GM23248 (cell line): Measurements from ENCODE around the gene ELF1. TPM values are rescaled to one million over a fixed set of nuclear protein-coding genes. Genes with fewer than 3 reads are reported as not detected.

Experiments
- DNase-seq: peaks from one replicate; pipeline ENCODE4 v3.0.0-alpha.2; 2015
- H2AFZ ChIP-seq: fragments of 200-600 bp; sonication (generic); 2 replicates; pipeline ENCODE4 v1.6.1; 2016; ENCODE audit warnings: antibody characterized with exemption
- H3F3A ChIP-seq: fragments of 200-600 bp; sonication (generic); 2 replicates; pipeline ENCODE4 v1.6.1; 2016; ENCODE audit warnings: mild to moderate bottlenecking, antibody characterized with exemption, mixed run types; ENCODE audit not compliant: insufficient read depth
- H3K27ac ChIP-seq: fragments of 200-600 bp; sonication (generic); 2 replicates; pipeline ENCODE4 v1.5.1; 2016; ENCODE audit warnings: mild to moderate bottlenecking
- H3K27me3 ChIP-seq: fragments of 200-600 bp; sonication (generic); replicated peaks from 2 replicates; pipeline ENCODE4 v1.6.1; 2016; ENCODE audit warnings: mild to moderate bottlenecking; ENCODE audit not compliant: insufficient read depth
- H3K36me3 ChIP-seq: fragments of 200-600 bp; sonication (generic); 2 replicates; pipeline ENCODE4 v1.6.1; 2016; ENCODE audit warnings: low read depth, mild to moderate bottlenecking
- H3K4me1 ChIP-seq: fragments of 200-600 bp; sonication (generic); 2 replicates; pipeline ENCODE4 v1.6.1; 2016; ENCODE audit warnings: mild to moderate bottlenecking; ENCODE audit not compliant: insufficient read depth
- H3K4me2 ChIP-seq: fragments of 200-600 bp; sonication (generic); one replicate; pipeline ENCODE4 v1.6.1; 2016; ENCODE audit warnings: mild to moderate bottlenecking; ENCODE audit not compliant: unreplicated experiment
- H3K4me3 ChIP-seq: fragments of 200-600 bp; sonication (generic); 2 replicates; pipeline ENCODE4 v1.5.1; 2016; ENCODE audit warnings: mild to moderate bottlenecking
- H3K79me2 ChIP-seq: fragments of 200-600 bp; sonication (generic); 2 replicates; pipeline ENCODE4 v1.6.1; 2016; ENCODE audit warnings: mild to moderate bottlenecking; ENCODE audit not compliant: insufficient read depth
- H3K9ac ChIP-seq: fragments of 200-600 bp; sonication (generic); 2 replicates; pipeline ENCODE4 v1.6.1; 2016; ENCODE audit warnings: mild to moderate bottlenecking
- H3K9me2 ChIP-seq: fragments of 200-600 bp; sonication (generic); 2 replicates; pipeline ENCODE4 v1.6.1; 2016; ENCODE audit warnings: mixed run types, mild to moderate bottlenecking, moderate library complexity; ENCODE audit not compliant: insufficient read depth
- H3K9me3 ChIP-seq: fragments of 200-600 bp; sonication (generic); one replicate; pipeline ENCODE4 v1.6.1; 2017; ENCODE audit warnings: low read depth
- H4K20me1 ChIP-seq: fragments of 200-600 bp; sonication (generic); 2 replicates; pipeline ENCODE4 v1.6.0; 2016; ENCODE audit not compliant: insufficient read depth
- EZH2 ChIP-seq: fragments of 200-600 bp; sonication (generic); IDR thresholded peaks from 2 replicates; pipeline ENCODE4 v1.6.1; 2018; ENCODE audit warnings: antibody characterized with exemption, mild to moderate bottlenecking; ENCODE audit not compliant: insufficient read depth, poor library complexity, severe bottlenecking
- EZH2phosphoT487 ChIP-seq: fragments of 200-600 bp; sonication (generic); IDR thresholded peaks from 2 replicates; pipeline ENCODE4 v1.6.1; 2018; ENCODE audit warnings: antibody characterized with exemption, moderate library complexity, mild to moderate bottlenecking, low read depth; ENCODE audit not compliant: insufficient read depth
- WGBS, 2 experiments: methylation state at CpG; one replicate each; pipeline ENCODE4 v1.1.6; 2015 to 2017; ENCODE audit warnings: low lambda C conversion rate in 2 of 2, low coverage in 1 of 2; ENCODE audit errors: missing lambda C conversion rate in 2 of 2; 5-methylcytosine and 5-hydroxymethylcytosine counted together
- in situ Hi-C: fragments of 300-500 bp; cut with MboI; formaldehyde crosslinking; loops from 2 replicates; pipeline ENCODE4 v1.15.0; 2020
- polyA plus RNA-seq: library from polyadenylated mRNA; unstranded; fragments of >200 nt; fragmentation: Nextera tagmentation; extraction: Ambion mirVana; gene quantifications from 2 replicates; pipeline ENCODE4 v1.2.1, GENCODE V29; 2016
- total RNA-seq: library from RNA; depleted of rRNA; stranded (reverse); fragments of >200 nt; shearing (Covaris generic); gene quantifications from 2 replicates; pipeline ENCODE4 v1.2.3, GENCODE V29; 2014

Gene ELF1
- total and polyA plus RNA-seq, 2 experiments from 2014 or later = 36.1 to 42.7 TPM

DNA sequence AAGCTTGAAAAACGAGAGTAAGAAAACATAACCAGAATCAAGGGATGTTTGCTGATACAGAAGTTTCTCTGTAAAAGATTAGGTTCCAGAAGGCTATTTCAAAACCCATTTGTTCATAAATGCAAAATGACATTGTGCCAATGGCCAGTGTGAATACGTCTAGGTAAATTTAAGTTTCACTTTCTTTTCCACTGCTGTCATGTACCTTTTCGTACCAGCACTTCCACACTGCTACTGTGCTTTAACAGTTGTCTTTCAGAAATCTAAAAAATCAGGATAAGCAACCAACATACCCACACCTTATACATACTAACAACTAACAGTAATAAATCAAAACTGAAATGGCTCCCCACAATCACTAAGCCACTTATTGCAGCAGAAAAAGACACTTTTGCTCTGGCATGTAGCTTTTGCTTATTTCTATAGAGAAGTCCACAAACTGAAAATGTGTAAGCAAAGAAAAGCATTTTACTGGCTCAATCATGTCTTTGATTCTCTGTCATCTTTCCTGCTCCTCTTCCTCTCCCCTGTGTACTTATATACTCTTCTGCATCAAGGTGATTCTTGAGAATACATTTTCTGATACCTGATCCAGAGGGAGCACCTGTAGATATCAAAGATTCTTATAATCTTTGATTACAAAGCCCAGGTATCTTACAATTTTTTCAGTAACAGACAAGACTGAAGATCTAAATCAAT is 34.3 kb downstream of the ELF1 start:
- TF ChIP-seq EZH2phosphoT487 (no peak), EZH2 (no peak)
- Histone ChIP-seq H3K36me3 (peaks cover 5% of the 10 kb centered on the region; the same call in 1 of the 2 replicates), H3K27ac (no peak overlapping the region), H4K20me1 (no peaks in the 10 kb centered on the region), H3K4me3 (0 out of 2 replicates have a peak overlapping the region, but pooled peaks have one; percentile 14), H3K27me3 (no peaks in the 10 kb centered on the region), H3K9ac (no peak overlapping the region), H3F3A (peaks cover 17% of the 10 kb centered on the region), H3K4me2 (peak overlapping the region; percentile 17), H3K9me2 (no peaks in the 10 kb centered on the region), H3K9me3 (no peaks in the 10 kb centered on the region), H2AFZ (no peak overlapping the region), H3K4me1 (peaks cover 32% of the 10 kb centered on the region), H3K79me2 (peaks cover 100% of the 10 kb centered on the region)
- DNase-seq = peak; percentile 26
- WGBS, 2 experiments = 65 to 72% methylated on average over 3 of the region's 3 CpGs
- in situ Hi-C loops = no loop called here

DNA sequence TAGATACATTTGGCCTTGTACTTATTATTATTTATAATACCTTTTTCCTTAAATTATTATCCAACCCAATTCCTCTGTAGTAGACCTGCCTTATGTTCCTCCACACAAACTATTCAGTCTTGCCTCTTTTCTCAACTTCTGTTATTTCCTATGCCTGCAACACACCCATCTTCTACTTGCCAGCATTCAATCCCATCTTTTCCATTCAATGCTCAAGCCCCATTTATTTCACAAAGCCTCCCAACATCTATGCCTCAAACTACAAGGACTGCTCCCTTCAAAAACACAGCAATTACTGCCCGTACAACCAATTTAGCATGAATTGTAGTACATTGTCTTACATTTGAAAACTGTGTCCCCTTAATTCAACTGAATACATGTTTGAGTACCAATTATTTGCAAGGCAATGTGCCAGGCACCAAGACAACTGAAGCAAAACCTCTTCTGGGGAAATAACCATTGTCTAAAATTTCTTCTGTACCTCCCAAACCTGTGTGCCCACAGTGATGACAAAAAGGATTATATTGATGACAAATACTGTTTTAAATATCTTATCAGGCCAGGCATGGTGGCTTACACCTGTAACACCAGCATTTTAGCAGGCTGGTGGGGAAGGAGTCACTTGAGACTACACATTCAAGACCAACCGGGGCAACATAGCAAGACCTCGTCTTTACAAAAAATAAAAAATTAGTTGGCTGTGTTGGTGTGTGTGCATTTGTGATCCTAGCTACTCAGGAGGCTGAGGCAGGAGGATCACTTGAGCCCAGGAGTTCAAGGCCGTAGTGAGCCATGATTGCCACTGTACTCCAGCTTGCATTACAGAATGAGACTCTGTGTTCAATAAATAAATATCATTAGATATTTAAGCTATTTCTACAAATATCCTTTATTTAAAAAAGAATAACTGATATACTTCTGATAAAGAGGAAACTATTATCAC is 35.1 kb downstream of the ELF1 start:
- peak overlapping the region; percentile 40 for H3K27ac ChIP-seq
- H4K20me1 ChIP-seq = no peaks in the 10 kb centered on the region
- peaks cover 5% of the 10 kb centered on the region; the same call in 1 of the 2 replicates for H3K36me3 ChIP-seq
- no peak for DNase-seq
- H3K4me2 ChIP-seq = peak overlapping the region; percentile 34
- H3K4me3 ChIP-seq = no peak overlapping the region
- H2AFZ ChIP-seq = no peak overlapping the region
- WGBS, 2 experiments = 86 to 90% methylated on average over 4 of the region's 4 CpGs
- no peaks in the 10 kb centered on the region for H3K27me3 ChIP-seq
- TF ChIP-seq EZH2 (no peak), EZH2phosphoT487 (no peak)
- in situ Hi-C loops = no loop called here
- no peaks in the 10 kb centered on the region for H3K9me2 ChIP-seq
- no peaks in the 10 kb centered on the region for H3K9me3 ChIP-seq
- H3K9ac ChIP-seq = no peak overlapping the region
- H3F3A ChIP-seq = peaks cover 17% of the 10 kb centered on the region
- H3K79me2 ChIP-seq = peaks cover 100% of the 10 kb centered on the region
- peaks cover 32% of the 10 kb centered on the region for H3K4me1 ChIP-seq

DNA sequence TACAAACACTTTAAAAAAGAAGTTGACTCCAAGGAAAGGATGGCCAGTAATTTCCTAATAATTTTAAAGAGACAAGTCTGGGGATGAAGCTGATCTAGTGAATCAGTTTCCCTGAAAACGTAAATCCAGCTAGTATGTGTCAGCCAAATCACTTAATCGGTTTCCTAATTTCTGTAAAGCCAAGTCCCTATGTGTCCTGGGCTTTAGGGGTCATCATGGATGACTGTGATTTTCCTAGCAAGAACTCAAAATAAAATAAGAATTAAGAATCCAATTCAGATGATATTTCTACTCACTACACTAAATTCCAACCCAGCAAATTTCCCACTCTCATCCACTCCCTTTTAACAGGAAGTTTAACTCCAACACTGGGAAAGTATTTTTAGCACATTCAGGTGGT is 35.9 kb downstream of the ELF1 start:
- peaks cover 17% of the 10 kb centered on the region for H3F3A ChIP-seq
- WGBS, 2 experiments = 14 to 19% methylated on average over 2 of the region's 2 CpGs
- H3K4me2 ChIP-seq = peak overlapping the region; percentile 34
- peak overlapping the region; percentile 35; the same call in 1 of the 2 replicates for H3K4me3 ChIP-seq
- no peak for TF ChIP-seq EZH2
- no peak for TF ChIP-seq EZH2phosphoT487
- H4K20me1 ChIP-seq = no peaks in the 10 kb centered on the region
- no peaks in the 10 kb centered on the region for H3K27me3 ChIP-seq
- H3K27ac ChIP-seq = peak overlapping the region; percentile 40
- H3K9me2 ChIP-seq = no peaks in the 10 kb centered on the region
- H3K79me2 ChIP-seq = peaks cover 100% of the 10 kb centered on the region
- peaks cover 32% of the 10 kb centered on the region for H3K4me1 ChIP-seq
- DNase-seq = peak; percentile 30
- peak overlapping the region; percentile 28 for H3K9ac ChIP-seq
- peaks cover 5% of the 10 kb centered on the region; the same call in 1 of the 2 replicates for H3K36me3 ChIP-seq
- H2AFZ ChIP-seq = 0 out of 2 replicates have a peak overlapping the region, but pooled peaks have one; percentile 16
- in situ Hi-C loops = no loop called here
- H3K9me3 ChIP-seq = no peaks in the 10 kb centered on the region

DNA sequence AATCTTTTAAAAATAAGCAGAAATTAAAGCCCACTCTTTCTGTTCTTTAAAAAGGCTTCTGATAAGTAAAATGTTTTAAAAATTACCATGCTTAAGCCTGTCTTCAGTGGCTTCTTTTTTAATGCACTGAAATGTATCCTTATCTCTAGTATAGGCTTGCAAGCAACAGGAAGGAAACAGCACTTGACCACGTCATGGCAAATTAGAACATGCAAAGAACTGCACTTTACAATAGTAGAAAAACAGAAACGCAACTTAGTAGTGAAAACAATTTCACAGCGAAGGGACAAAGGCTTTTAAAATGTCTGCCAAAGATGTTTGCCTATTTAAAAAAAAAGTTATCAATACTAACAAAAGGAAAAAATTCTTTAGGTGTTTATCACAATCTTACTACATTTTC is 36.3 kb downstream of the ELF1 start:
- H3K9me2 ChIP-seq = no peaks in the 10 kb centered on the region
- in situ Hi-C loops = no loop called here
- H3K4me3 ChIP-seq = peak overlapping the region; percentile 35
- no peaks in the 10 kb centered on the region for H4K20me1 ChIP-seq
- TF ChIP-seq EZH2phosphoT487 (no peak), EZH2 (no peak)
- DNase-seq = peak; percentile 44
- WGBS, 2 experiments = 43 to 48% methylated on average over 3 of the region's 3 CpGs
- H3K9ac ChIP-seq = peak overlapping the region; percentile 28
- peaks cover 100% of the 10 kb centered on the region for H3K79me2 ChIP-seq
- H2AFZ ChIP-seq = 0 out of 2 replicates have a peak overlapping the region, but pooled peaks have one; percentile 16
- peaks cover 14% of the 10 kb centered on the region for H3F3A ChIP-seq
- H3K27me3 ChIP-seq = no peaks in the 10 kb centered on the region
- peak overlapping the region; percentile 34 for H3K4me2 ChIP-seq
- no peaks in the 10 kb centered on the region for H3K9me3 ChIP-seq
- H3K27ac ChIP-seq = peak overlapping the region; percentile 40
- H3K36me3 ChIP-seq = peaks cover 5% of the 10 kb centered on the region; the same call in 1 of the 2 replicates
- peaks cover 27% of the 10 kb centered on the region for H3K4me1 ChIP-seq
